Right renal cortex interstitium (tissue), 3 donors: Measurements from ENCODE around the gene ORMDL3. TPM values are rescaled to one million over a fixed set of nuclear protein-coding genes. Genes with fewer than 3 reads are reported as not detected.
"Not testable (repeated sequence)": the region's sequence is repeated elsewhere in the genome, so short reads cannot be mapped to it uniquely, and the experiment has no call there.

Source experiments
- DNase-seq, 3 donors: peaks; one replicate each; pipeline ENCODE4 v3.0.0-alpha.2; 2013; ENCODE audit warnings: low read depth in 3 of 3, low spot score in 2 of 3
- polyA plus RNA-seq, 3 donors: library from polyadenylated mRNA; unstranded; fragments of 120-200 nt; gene quantifications; one replicate each; pipeline ENCODE4 v1.2.1, GENCODE V29; 2013; ENCODE audit not compliant: insufficient read length in 3 of 3

ORMDL3 gene
- polyA plus RNA-seq, 3 donors: 82.2 to 108 (median 108) TPM

GRCh38 chr17:39926588-39927100, 757 bp downstream of the ORMDL3 start:
- no peak for DNase-seq

GRCh38 chr17:39926135-39926587, 1.2 kb downstream of the ORMDL3 start:
- no peak for DNase-seq

GRCh38 chr17:39925282-39926134, 1.9 kb downstream of the ORMDL3 start:
- DNase-seq: no peak

GRCh38 chr17:39924691-39925055, 2.7 kb downstream of the ORMDL3 start:
- no peak for DNase-seq

GRCh38 chr17:39923836-39924690, 3.3 kb downstream of the ORMDL3 start:
- DNase-seq: no peak

- no peak for DNase-seq
Observed at GRCh38 chr17:39923230-39923629, 4.2 kb downstream of the ORMDL3 start.

- no peak for DNase-seq
Observed at GRCh38 chr17:39922006-39922405, 5.4 kb downstream of the ORMDL3 start.

GRCh38 chr17:39921323-39921722, 6.1 kb downstream of the ORMDL3 start:
- no peak for DNase-seq

GRCh38 chr17:39920218-39921210, 6.9 kb downstream of the ORMDL3 start:
- DNase-seq: no peak

GRCh38 chr17:39919087-39919683, 8.2 kb downstream of the ORMDL3 start:
- no peak for DNase-seq

GRCh38 chr17:39916918-39917317, 10.5 kb downstream of the ORMDL3 start:
- no peak for DNase-seq

- DNase-seq: no peak
Observed at GRCh38 chr17:39915559-39915958, 11.8 kb downstream of the ORMDL3 start.

- no peak for DNase-seq
Observed at GRCh38 chr17:39913989-39914388, 13.4 kb downstream of the ORMDL3 start.

GRCh38 chr17:39908789-39909352, 18.5 kb downstream of the ORMDL3 start:
- DNase-seq: no peak

- DNase-seq: no peak
Observed at GRCh38 chr17:39904990-39905288, 22.5 kb downstream of the ORMDL3 start.

- DNase-seq: no peak
Observed at GRCh38 chr17:39903158-39903884, 24.1 kb downstream of the ORMDL3 start.

- not testable (repeated sequence) for DNase-seq
Observed at GRCh38 chr17:39902027-39902426, 25.4 kb downstream of the ORMDL3 start.

GRCh38 chr17:39899215-39899614, 28.2 kb downstream of the ORMDL3 start:
- DNase-seq: no peak

- DNase-seq: no peak
Observed at GRCh38 chr17:39898088-39898487, 29.3 kb downstream of the ORMDL3 start.
